Activated naive CD4-positive, alpha-beta T cell treated with anti-CD3 and anti-CD28 coated beads, Interleukin-2, amount 50 U/mL, for 24 hours (primary cell): ENCODE data around the gene ZNF217.
"Not testable (repeated sequence)": the region's sequence is repeated elsewhere in the genome, so short reads cannot be mapped to it uniquely, and the experiment has no call there.

ENCODE experiments used
- H3K27ac Mint-ChIP-seq: one replicate; pipeline ENCODE4 v1.8.0; 2021; ENCODE audit warnings: mild to moderate bottlenecking, mixed read lengths
- H3K27me3 Mint-ChIP-seq: one replicate; pipeline ENCODE4 v1.8.0; 2021; ENCODE audit warnings: mixed read lengths
- H3K36me3 Mint-ChIP-seq: one replicate; pipeline ENCODE4 v1.8.0; 2021; ENCODE audit warnings: mixed read lengths
- H3K4me1 Mint-ChIP-seq: one replicate; pipeline ENCODE4 v1.8.0; 2021; ENCODE audit warnings: mixed read lengths
- H3K4me3 Mint-ChIP-seq: one replicate; pipeline ENCODE4 v1.8.0; 2021; ENCODE audit warnings: mild to moderate bottlenecking, mixed read lengths
- H3K9me3 Mint-ChIP-seq: one replicate; pipeline ENCODE4 v1.8.0; 2021; ENCODE audit warnings: mixed read lengths

Gene ZNF217

GRCh38 chr20:53571555-53572286 lies 21.9 kb downstream of the ZNF217 start:
- Mint-ChIP-seq H3K27me3 (no peaks in the 10 kb centered on the region), H3K27ac (peak overlapping the region; percentile 88), H3K9me3 (no peaks in the 10 kb centered on the region), H3K4me3 (peak overlapping the region; percentile 9), H3K36me3 (peaks cover 27% of the 10 kb centered on the region), H3K4me1 (peaks cover 81% of the 10 kb centered on the region)

DNA sequence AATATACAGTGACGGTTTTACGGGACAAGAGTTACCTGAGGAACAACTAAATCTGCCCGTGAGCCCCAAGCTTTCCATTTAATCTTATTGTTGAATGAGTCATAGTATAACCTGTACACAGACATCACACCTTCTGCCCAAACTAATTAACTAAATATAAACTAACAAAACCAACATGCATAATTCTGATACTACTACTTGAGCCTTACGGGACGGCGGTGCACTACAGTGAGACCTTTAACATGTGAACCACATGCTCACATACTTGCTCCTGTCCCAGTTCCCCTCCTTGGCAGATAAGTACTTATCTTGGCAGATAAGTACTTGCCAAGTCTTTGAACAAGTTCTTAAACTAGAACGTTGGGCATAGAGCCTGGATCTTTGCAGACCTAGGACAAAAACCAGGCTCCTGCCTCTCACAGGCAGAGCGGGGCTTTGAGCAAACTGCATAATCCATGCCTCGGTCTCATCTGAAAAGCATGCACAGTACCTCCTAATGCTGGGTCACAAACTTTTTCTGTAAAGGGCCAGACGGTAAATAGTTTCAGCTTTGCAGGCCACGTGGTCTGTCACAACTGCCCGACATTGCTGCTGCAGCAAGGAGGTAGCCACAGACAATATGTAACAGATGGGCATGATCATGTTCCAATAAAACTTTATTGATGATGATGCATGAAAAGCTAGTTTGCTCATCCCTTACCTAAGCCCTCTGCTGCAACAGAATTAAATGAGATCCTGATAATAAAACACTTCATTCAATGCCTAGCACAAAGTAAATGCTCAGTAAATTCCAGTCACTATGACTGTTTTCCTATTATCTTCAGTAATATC lies 23.0 kb downstream of the ZNF217 start:
- H3K4me3 Mint-ChIP-seq, result no peak overlapping the region
- H3K27ac Mint-ChIP-seq, result peak overlapping the region; percentile 32
- peaks cover 71% of the 10 kb centered on the region for H3K4me1 Mint-ChIP-seq
- peaks cover 22% of the 10 kb centered on the region for H3K36me3 Mint-ChIP-seq
- no peaks in the 10 kb centered on the region for H3K27me3 Mint-ChIP-seq
- H3K9me3 Mint-ChIP-seq, result no peaks in the 10 kb centered on the region

DNA sequence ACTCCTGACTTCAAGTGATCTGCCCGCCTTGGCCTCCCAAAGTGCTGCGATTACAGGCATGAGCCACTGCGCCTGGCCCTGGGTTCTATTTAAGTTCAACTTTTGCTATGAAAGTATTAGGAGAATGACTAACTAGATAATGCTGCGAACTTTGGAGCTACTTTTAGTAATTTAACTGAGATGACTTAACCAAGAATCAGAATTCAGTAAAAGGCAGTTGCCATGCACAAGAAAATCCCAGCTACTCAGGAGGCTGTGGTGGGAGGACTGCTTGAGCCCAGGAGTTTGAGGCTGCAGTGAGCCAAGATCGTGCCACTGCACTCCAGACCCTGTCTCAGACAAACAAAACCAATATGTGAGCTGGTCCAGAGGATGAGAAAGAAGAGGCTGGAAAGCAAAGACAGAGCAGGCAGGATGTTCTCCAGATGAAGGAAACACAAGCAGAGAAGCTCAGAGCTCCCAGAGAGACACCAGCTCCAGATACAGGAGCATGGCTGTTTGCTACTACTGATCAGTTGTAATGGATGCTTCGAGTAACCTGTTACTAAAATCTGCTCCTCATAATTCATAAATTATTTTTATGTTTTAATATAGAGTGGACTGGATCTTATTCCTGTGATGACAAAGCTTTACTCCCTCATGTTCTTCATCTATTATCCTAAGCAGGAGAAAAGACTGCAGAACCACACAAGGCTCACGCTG lies 23.9 kb downstream of the ZNF217 start:
- H3K4me1 Mint-ChIP-seq, result peaks cover 62% of the 10 kb centered on the region
- H3K36me3 Mint-ChIP-seq, result peaks cover 21% of the 10 kb centered on the region
- no peak overlapping the region for H3K4me3 Mint-ChIP-seq
- H3K27me3 Mint-ChIP-seq, result no peaks in the 10 kb centered on the region
- H3K9me3 Mint-ChIP-seq, result no peaks in the 10 kb centered on the region
- peak overlapping the region; percentile 87 for H3K27ac Mint-ChIP-seq

- Mint-ChIP-seq H3K36me3 (peaks cover 19% of the 10 kb centered on the region), H3K4me3 (no peak overlapping the region), H3K27me3 (no peaks in the 10 kb centered on the region), H3K27ac (peak overlapping the region; percentile 31), H3K4me1 (peaks cover 54% of the 10 kb centered on the region), H3K9me3 (no peaks in the 10 kb centered on the region)
Measured at GRCh38 chr20:53569005-53569404, 24.6 kb downstream of the ZNF217 start.

GRCh38 chr20:53568351-53568750 lies 25.3 kb downstream of the ZNF217 start:
- peak overlapping the region; percentile 43 for H3K27ac Mint-ChIP-seq
- H3K36me3 Mint-ChIP-seq, result peaks cover 18% of the 10 kb centered on the region
- H3K4me1 Mint-ChIP-seq, result peaks cover 48% of the 10 kb centered on the region
- H3K9me3 Mint-ChIP-seq, result no peaks in the 10 kb centered on the region
- H3K27me3 Mint-ChIP-seq, result no peaks in the 10 kb centered on the region
- H3K4me3 Mint-ChIP-seq, result no peak overlapping the region

DNA sequence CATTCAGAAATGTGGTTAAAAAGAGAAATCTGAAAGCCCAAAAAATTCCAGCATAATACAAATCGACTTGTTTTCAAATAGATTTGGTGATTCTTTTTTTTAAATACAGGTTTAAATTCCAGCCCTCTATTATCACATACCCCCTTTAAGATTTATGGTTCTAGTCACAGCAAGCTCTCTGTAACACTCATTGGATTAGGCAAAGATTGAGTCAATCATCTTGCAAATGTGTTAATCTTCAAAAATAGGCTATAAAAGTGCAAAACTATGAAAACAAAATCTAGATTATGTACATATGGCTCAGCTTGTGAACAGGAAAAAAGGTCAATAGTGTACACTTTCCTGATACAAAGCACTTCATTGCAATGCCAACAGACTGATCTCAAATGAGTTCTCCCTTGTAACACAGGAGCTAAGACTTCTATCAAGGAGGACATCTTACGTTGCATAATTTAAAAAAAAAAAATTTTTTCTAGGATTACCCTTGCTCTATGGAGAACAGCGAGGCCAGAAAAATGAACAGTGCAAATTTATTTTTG lies 26.2 kb downstream of the ZNF217 start:
- H3K27me3 Mint-ChIP-seq, result no peaks in the 10 kb centered on the region
- peaks cover 39% of the 10 kb centered on the region for H3K4me1 Mint-ChIP-seq
- H3K36me3 Mint-ChIP-seq, result peaks cover 17% of the 10 kb centered on the region
- no peak overlapping the region for H3K4me3 Mint-ChIP-seq
- no peaks in the 10 kb centered on the region for H3K9me3 Mint-ChIP-seq
- peak overlapping the region; percentile 53 for H3K27ac Mint-ChIP-seq

DNA sequence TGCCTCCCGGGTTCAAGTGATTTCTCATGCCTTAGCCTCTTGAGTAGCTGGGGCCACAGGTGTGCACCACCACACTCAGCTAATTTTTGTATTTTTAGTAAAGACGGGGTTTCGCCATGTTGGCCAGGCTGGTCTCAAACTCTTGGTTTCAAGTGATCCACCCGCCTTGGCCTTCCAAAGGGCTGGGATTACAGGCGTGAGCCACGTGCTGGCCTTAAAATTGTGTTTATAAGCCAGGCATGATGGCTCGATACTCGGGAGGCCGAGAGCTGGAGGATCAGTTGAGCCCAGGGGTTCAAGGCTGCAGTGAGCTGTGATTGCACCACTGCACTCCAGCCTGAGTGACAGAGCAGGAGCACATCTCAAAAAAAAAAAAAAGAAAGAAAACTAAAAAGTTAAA lies 27.0 kb downstream of the ZNF217 start:
- not testable (repeated sequence) for H3K27ac Mint-ChIP-seq, H3K4me3 Mint-ChIP-seq, H3K27me3 Mint-ChIP-seq, H3K9me3 Mint-ChIP-seq
- Mint-ChIP-seq H3K4me1 (peaks cover 31% of the 10 kb centered on the region), H3K36me3 (peaks cover 11% of the 10 kb centered on the region)

GRCh38 chr20:53565254-53565653 lies 28.4 kb downstream of the ZNF217 start:
- no peak overlapping the region for H3K4me3 Mint-ChIP-seq
- H3K27ac Mint-ChIP-seq, result no peak overlapping the region
- H3K27me3 Mint-ChIP-seq, result no peaks in the 10 kb centered on the region
- no peaks in the 10 kb centered on the region for H3K9me3 Mint-ChIP-seq
- H3K4me1 Mint-ChIP-seq, result peaks cover 19% of the 10 kb centered on the region
- H3K36me3 Mint-ChIP-seq, result peaks cover 6% of the 10 kb centered on the region

GRCh38 chr20:53562104-53562764 lies 31.4 kb downstream of the ZNF217 start:
- H3K4me3 Mint-ChIP-seq, H3K27me3 Mint-ChIP-seq, H3K4me1 Mint-ChIP-seq, H3K9me3 Mint-ChIP-seq, H3K27ac Mint-ChIP-seq, H3K36me3 Mint-ChIP-seq: not testable (repeated sequence)

- H3K4me3 Mint-ChIP-seq, result no peak overlapping the region
- H3K27me3 Mint-ChIP-seq, result no peaks in the 10 kb centered on the region
- H3K4me1 Mint-ChIP-seq, result no peaks in the 10 kb centered on the region
- H3K9me3 Mint-ChIP-seq, result no peaks in the 10 kb centered on the region
- H3K36me3 Mint-ChIP-seq, result peaks cover 7% of the 10 kb centered on the region
- H3K27ac Mint-ChIP-seq, result no peak overlapping the region
Measured at GRCh38 chr20:53561505-53561904, 32.1 kb downstream of the ZNF217 start.

DNA sequence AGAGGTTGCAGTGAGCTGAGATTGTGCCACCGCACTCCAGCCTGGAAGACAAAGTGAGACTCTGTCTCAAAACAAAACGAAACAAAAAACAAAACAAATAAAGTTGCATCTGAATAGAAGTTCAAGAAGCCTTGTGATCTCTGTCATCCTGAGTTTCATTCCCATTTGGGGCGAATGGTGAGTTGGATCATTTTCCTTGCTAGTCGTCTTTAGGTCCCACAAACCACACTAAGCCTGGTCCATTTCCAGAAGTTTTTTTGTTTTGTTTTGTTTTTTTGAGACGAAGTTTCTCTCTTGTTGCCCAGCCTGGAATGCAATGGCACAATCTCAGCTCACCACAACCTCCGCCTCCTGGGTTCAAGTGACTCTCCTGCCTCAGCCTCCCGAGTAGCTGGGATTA lies 33.8 kb downstream of the ZNF217 start:
- no peaks in the 10 kb centered on the region for H3K9me3 Mint-ChIP-seq
- no peaks in the 10 kb centered on the region for H3K27me3 Mint-ChIP-seq
- no peak overlapping the region for H3K4me3 Mint-ChIP-seq
- H3K4me1 Mint-ChIP-seq, result no peaks in the 10 kb centered on the region
- H3K27ac Mint-ChIP-seq, result peak overlapping the region; percentile 23
- H3K36me3 Mint-ChIP-seq, result peaks cover 5% of the 10 kb centered on the region

- Mint-ChIP-seq H3K4me1 (no peaks in the 10 kb centered on the region), H3K36me3 (peaks cover 5% of the 10 kb centered on the region), H3K27ac (no peak overlapping the region), H3K4me3 (no peak overlapping the region), H3K9me3 (no peaks in the 10 kb centered on the region), H3K27me3 (no peaks in the 10 kb centered on the region)
Measured at GRCh38 chr20:53557130-53557529, 36.5 kb downstream of the ZNF217 start.

DNA sequence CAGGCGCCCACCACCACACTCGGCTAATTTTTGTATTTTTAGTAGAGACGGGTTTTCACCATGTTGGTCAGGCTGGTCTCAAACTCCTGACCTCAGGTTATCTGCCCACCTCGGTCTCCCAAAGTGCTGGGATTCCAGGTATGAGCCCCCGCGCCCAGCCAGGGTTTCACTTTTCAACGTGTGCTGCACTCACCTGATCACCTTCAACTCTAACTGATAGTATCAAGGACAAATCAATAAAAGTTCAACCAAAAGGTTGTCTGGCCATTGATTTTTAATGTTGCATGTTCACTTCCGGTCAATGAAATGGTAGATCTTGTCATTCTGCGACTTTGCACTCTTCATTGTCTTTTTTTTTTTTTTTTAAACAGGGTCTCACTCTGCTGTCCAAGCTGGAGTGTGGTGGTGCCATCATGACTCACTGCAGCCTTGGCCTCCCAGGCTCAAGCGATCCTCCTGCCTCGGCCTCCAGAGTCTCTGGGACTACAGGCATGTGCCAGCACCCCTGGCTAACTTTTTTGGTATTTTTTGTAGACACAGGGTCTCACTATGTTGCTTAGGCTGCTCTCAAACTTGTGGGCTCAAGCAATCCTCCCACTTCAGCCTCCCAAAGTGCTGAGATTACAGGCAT lies 37.3 kb downstream of the ZNF217 start:
- H3K4me3 Mint-ChIP-seq, result no peak overlapping the region
- no peaks in the 10 kb centered on the region for H3K4me1 Mint-ChIP-seq
- H3K36me3 Mint-ChIP-seq, result peaks cover 5% of the 10 kb centered on the region
- peak overlapping the region; percentile 18 for H3K27ac Mint-ChIP-seq
- no peaks in the 10 kb centered on the region for H3K9me3 Mint-ChIP-seq
- H3K27me3 Mint-ChIP-seq, result no peaks in the 10 kb centered on the region

- H3K9me3 Mint-ChIP-seq, result no peaks in the 10 kb centered on the region
- no peak overlapping the region for H3K4me3 Mint-ChIP-seq
- no peaks in the 10 kb centered on the region for H3K27me3 Mint-ChIP-seq
- no peak overlapping the region for H3K27ac Mint-ChIP-seq
- no peaks in the 10 kb centered on the region for H3K4me1 Mint-ChIP-seq
- peaks cover 5% of the 10 kb centered on the region for H3K36me3 Mint-ChIP-seq
Measured at GRCh38 chr20:53555816-53556215, 37.8 kb downstream of the ZNF217 start.

DNA sequence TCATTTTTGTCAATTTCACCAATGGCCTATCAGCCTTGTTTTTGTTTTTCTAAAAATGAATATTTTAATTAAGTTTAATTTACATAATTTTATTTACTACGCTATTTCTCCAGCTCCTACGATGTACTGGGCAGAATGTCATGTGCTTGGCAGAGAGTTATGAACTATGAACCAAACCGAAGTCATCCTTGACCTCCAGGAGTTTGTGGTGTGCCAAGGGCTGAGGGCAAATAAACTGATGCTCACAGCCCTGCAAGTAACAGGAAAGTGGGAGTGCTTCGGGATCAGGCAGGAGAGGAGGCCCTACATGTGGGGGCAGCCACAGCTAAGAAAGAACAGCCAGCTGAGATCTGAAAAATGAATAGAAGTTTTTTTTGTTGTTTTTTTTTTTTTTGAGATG lies 38.6 kb downstream of the ZNF217 start:
- H3K27ac Mint-ChIP-seq, result no peak overlapping the region
- H3K4me3 Mint-ChIP-seq, result no peak overlapping the region
- H3K9me3 Mint-ChIP-seq, result no peaks in the 10 kb centered on the region

More for the DNA sequence above, 38.6 kb downstream of the ZNF217 start:
- no peaks in the 10 kb centered on the region for H3K4me1 Mint-ChIP-seq
- H3K27me3 Mint-ChIP-seq, result no peaks in the 10 kb centered on the region
- H3K36me3 Mint-ChIP-seq, result peaks cover 5% of the 10 kb centered on the region
